IMR-90 (cell line): ENCODE measurements around the gene CAMKMT. TPM values are rescaled to one million over a fixed set of nuclear protein-coding genes. Genes with fewer than 3 reads are reported as not detected.

Experiments
- ATAC-seq: fragments of 200-7000 bp; cut with Tn5 transposase; 2 replicates; pipeline ENCODE4 v1.9.1; 2020; ENCODE audit warnings: low read depth, mild to moderate bottlenecking, moderate library complexity
- BruUV-seq: library from RNA; stranded (reverse); fragments of 400-500 nt; replicated peaks from 2 replicates; lab custom pipeline; 2021; lab: Mats Ljungman, UMichigan
- CTCF ChIA-PET: fragments of 300-600 bp; formaldehyde crosslinking; extraction: SDS; loops from one replicate; lab custom pipeline; 2021; ENCODE audit warnings: antibody characterized with exemption; lab: Yijun Ruan, JAX
- POLR2A ChIA-PET: fragments of 300-600 bp; sonication (Branson Sonifier 250); formaldehyde crosslinking; loops from one replicate; lab custom pipeline; 2022; ENCODE audit warnings: antibody characterized with exemption; ENCODE audit not compliant: unreplicated experiment; lab: Charles Lee
- DNase-seq: peaks from one replicate; pipeline ENCODE4 v3.0.0; 2013
- H2AFZ ChIP-seq: replicated peaks from 2 replicates; pipeline ENCODE3; 2013; ENCODE audit warnings: low read length, mild to moderate bottlenecking; ENCODE audit not compliant: poor library complexity
- H2AK5ac ChIP-seq: 2 replicates; pipeline ENCODE4 v1.6.1; 2013; ENCODE audit warnings: low read depth, low read length, inconsistent platforms
- H2AK9ac ChIP-seq: replicated peaks from 2 replicates; pipeline ENCODE3; 2013; ENCODE audit warnings: mild to moderate bottlenecking, low read depth, low read length, moderate library complexity; ENCODE audit not compliant: poor library complexity
- H2BK120ac ChIP-seq: 2 replicates; pipeline ENCODE4 v1.6.1; 2013; ENCODE audit warnings: low read depth, low read length, inconsistent platforms
- H2BK15ac ChIP-seq: 3 replicates; pipeline ENCODE4 v1.6.1; 2013; ENCODE audit warnings: low read depth, low read length, inconsistent platforms
- H2BK20ac ChIP-seq: 2 replicates; pipeline ENCODE4 v1.6.1; 2013; ENCODE audit warnings: low read depth, mild to moderate bottlenecking, inconsistent platforms, low read length, moderate library complexity
- H2BK5ac ChIP-seq: 2 replicates; pipeline ENCODE4 v1.6.1; 2013; ENCODE audit warnings: mild to moderate bottlenecking, low read depth, low read length, inconsistent platforms; ENCODE audit not compliant: poor library complexity, severe bottlenecking
- H3K14ac ChIP-seq: replicated peaks from 2 replicates; pipeline ENCODE4 v1.6.1; 2013; ENCODE audit warnings: low read depth, low read length, inconsistent platforms
- H3K18ac ChIP-seq: 2 replicates; pipeline ENCODE4 v1.6.1; 2013; ENCODE audit warnings: low read depth, low read length, control low read depth
- H3K23ac ChIP-seq: 2 replicates; pipeline ENCODE4 v1.6.1; 2013; ENCODE audit warnings: low read depth, low read length, inconsistent platforms
- H3K27ac ChIP-seq: 2 replicates; pipeline ENCODE4 v1.5.1; 2013; ENCODE audit warnings: mild to moderate bottlenecking, control low read depth, low read length; ENCODE audit not compliant: insufficient read depth
- H3K27me3 ChIP-seq: 2 replicates; pipeline ENCODE4 v1.6.1; 2013; ENCODE audit warnings: low read length; ENCODE audit not compliant: control insufficient read depth, insufficient read depth
- H3K36me3 ChIP-seq: 2 replicates; pipeline ENCODE4 v1.6.1; 2013; ENCODE audit warnings: low read length, mixed read lengths; ENCODE audit not compliant: control insufficient read depth, insufficient read depth
- H3K4ac ChIP-seq: 2 replicates; pipeline ENCODE4 v1.6.1; 2013; ENCODE audit warnings: low read depth, low read length, inconsistent platforms
- H3K4me1 ChIP-seq: 2 replicates; pipeline ENCODE4 v1.6.1; 2013; ENCODE audit warnings: low read length, mixed read lengths; ENCODE audit not compliant: control insufficient read depth, insufficient read depth
- H3K4me2 ChIP-seq: 2 replicates; pipeline ENCODE4 v1.6.1; 2013; ENCODE audit warnings: low read depth, mild to moderate bottlenecking, control low read depth, low read length, moderate library complexity
- H3K4me3 ChIP-seq: 2 replicates; pipeline ENCODE4 v1.5.1; 2013; ENCODE audit warnings: low read depth, mild to moderate bottlenecking, control low read depth, low read length, moderate library complexity; ENCODE audit not compliant: insufficient read depth
- H3K56ac ChIP-seq: 2 replicates; pipeline ENCODE4 v1.6.1; 2013; ENCODE audit warnings: low read length, inconsistent platforms; ENCODE audit not compliant: insufficient read depth; ENCODE audit errors: extremely low read depth
- H3K79me1 ChIP-seq, 2 experiments: 2 replicates each; pipeline ENCODE4 v1.6.1; 2013; ENCODE audit warnings: low read length in 2 of 2, inconsistent platforms in 1 of 2, low read depth in 1 of 2
- H3K9ac ChIP-seq: 2 replicates; pipeline ENCODE4 v1.6.1; 2013; ENCODE audit warnings: low read depth, low read length, control low read depth
- H3K9me1 ChIP-seq: 2 replicates; pipeline ENCODE4 v1.6.1; 2013; ENCODE audit warnings: low read length, inconsistent platforms; ENCODE audit not compliant: insufficient read depth
- H3K9me3 ChIP-seq: 2 replicates; pipeline ENCODE4 v1.6.1; 2013; ENCODE audit warnings: low read length; ENCODE audit not compliant: control insufficient read depth, insufficient read depth
- H4K20me1 ChIP-seq: 2 replicates; pipeline ENCODE4 v1.6.1; 2013; ENCODE audit warnings: low read length, inconsistent platforms; ENCODE audit not compliant: insufficient read depth
- H4K5ac ChIP-seq: 2 replicates; pipeline ENCODE4 v1.6.1; 2013; ENCODE audit warnings: mild to moderate bottlenecking, low read depth, low read length, control low read depth
- H4K8ac ChIP-seq, 2 experiments: 2 replicates each; pipeline ENCODE4 v1.6.1; 2013; ENCODE audit warnings: low read depth in 2 of 2, low read length in 2 of 2, control low read depth in 1 of 2, inconsistent platforms in 1 of 2
- H4K91ac ChIP-seq: 2 replicates; pipeline ENCODE4 v1.6.1; 2013; ENCODE audit warnings: low read depth, low read length, inconsistent platforms; ENCODE audit not compliant: insufficient read depth
- CEBPB ChIP-seq: IDR thresholded peaks from 2 replicates; pipeline ENCODE4 v1.6.1; 2012; ENCODE audit warnings: low read depth, low read length, improper control_type of control experiment
- CHD1 ChIP-seq: IDR thresholded peaks from 2 replicates; pipeline ENCODE4 v1.6.1; 2012; ENCODE audit warnings: low read depth, low read length, improper control_type of control experiment
- FOS ChIP-seq: fragments of 150-350 bp; IDR thresholded peaks from 2 replicates; pipeline ENCODE4 v1.6.1; 2016; ENCODE audit warnings: low read depth, low read length
- MAZ ChIP-seq: IDR thresholded peaks from 2 replicates; pipeline ENCODE4 v1.6.1; 2012; ENCODE audit warnings: low read depth, mild to moderate bottlenecking, low read length, improper control_type of control experiment, moderate library complexity, borderline replicate concordance
- MXI1 ChIP-seq: IDR thresholded peaks from 2 replicates; pipeline ENCODE4 v1.6.1; 2012; ENCODE audit warnings: low read depth, mild to moderate bottlenecking, low read length, moderate library complexity, borderline replicate concordance
- RAD21 ChIP-seq: IDR thresholded peaks from 2 replicates; pipeline ENCODE4 v1.6.1; 2012; ENCODE audit warnings: low read length, improper control_type of control experiment
- RCOR1 ChIP-seq: IDR thresholded peaks from 2 replicates; pipeline ENCODE4 v1.6.1; 2012; ENCODE audit warnings: mild to moderate bottlenecking, low read length, improper control_type of control experiment; ENCODE audit not compliant: insufficient replicate concordance
- SMC3 ChIP-seq: fragments of 150-350 bp; IDR thresholded peaks from 2 replicates; pipeline ENCODE4 v1.6.1; 2016; ENCODE audit warnings: low read depth, mild to moderate bottlenecking, antibody characterized with exemption, low read length, moderate library complexity
- WGBS, 2 experiments: methylation state at CpG; one replicate each; pipeline versions ENCODE4 v1.1.5 to v1.1.7; 2013; ENCODE audit warnings: missing lambda C conversion rate in 2 of 2; ENCODE audit not compliant: insufficient read length in 1 of 2; ENCODE audit errors: extremely low coverage in 2 of 2; 5-methylcytosine and 5-hydroxymethylcytosine counted together
- dilution Hi-C: fragments of 300-500 bp; cut with HindIII; formaldehyde crosslinking; loops from one replicate; pipeline ENCODE4 v1.14.3; 2018; ENCODE audit warnings: low sequenced_read_pairs; ENCODE audit not compliant: unreplicated experiment
- in situ Hi-C: fragments of 300-500 bp; cut with MboI; formaldehyde crosslinking; loops from 3 replicates; pipeline ENCODE4 v1.14.3; 2019; ENCODE audit warnings: low sequenced_read_pairs, inconsistent platforms, mixed read lengths
- intact Hi-C: fragments of 100-400 bp; cut with micrococcal nuclease; formaldehyde crosslinking; loops from 2 replicates; pipeline ENCODE4 v1.10.0; 2022
- polyA plus RNA-seq, 3 experiments: library from polyadenylated mRNA; depleted of rRNA; stranded (reverse); fragments of >200 nt; gene quantifications; 2 replicates each; pipeline ENCODE4 v1.2.3, GENCODE V29; 2012; ENCODE audit warnings: low replicate concordance in 1 of 3
- total RNA-seq: library from RNA; depleted of rRNA; stranded (reverse); fragments of >200 nt; gene quantifications from 2 replicates; pipeline ENCODE4 v1.2.3, GENCODE V29; 2012
- TF ChIP-seq, protein P1 (sequence below): fragments of 150-350 bp; IDR thresholded peaks from 2 replicates; pipeline ENCODE4 v1.6.1; 2016; ENCODE audit warnings: low read depth, mild to moderate bottlenecking, low read length, moderate library complexity, borderline replicate concordance
- TF ChIP-seq, protein P2 (sequence below): fragments of 150-350 bp; IDR thresholded peaks from 2 replicates; pipeline ENCODE4 v1.6.1; 2017; ENCODE audit warnings: mild to moderate bottlenecking, antibody characterized with exemption, low read length, low read depth

CAMKMT gene
- total and polyA plus RNA-seq, 2 of the 4 experiments (the other 2 are of a cell fraction): 4.4 to 6.8 TPM

DNA sequence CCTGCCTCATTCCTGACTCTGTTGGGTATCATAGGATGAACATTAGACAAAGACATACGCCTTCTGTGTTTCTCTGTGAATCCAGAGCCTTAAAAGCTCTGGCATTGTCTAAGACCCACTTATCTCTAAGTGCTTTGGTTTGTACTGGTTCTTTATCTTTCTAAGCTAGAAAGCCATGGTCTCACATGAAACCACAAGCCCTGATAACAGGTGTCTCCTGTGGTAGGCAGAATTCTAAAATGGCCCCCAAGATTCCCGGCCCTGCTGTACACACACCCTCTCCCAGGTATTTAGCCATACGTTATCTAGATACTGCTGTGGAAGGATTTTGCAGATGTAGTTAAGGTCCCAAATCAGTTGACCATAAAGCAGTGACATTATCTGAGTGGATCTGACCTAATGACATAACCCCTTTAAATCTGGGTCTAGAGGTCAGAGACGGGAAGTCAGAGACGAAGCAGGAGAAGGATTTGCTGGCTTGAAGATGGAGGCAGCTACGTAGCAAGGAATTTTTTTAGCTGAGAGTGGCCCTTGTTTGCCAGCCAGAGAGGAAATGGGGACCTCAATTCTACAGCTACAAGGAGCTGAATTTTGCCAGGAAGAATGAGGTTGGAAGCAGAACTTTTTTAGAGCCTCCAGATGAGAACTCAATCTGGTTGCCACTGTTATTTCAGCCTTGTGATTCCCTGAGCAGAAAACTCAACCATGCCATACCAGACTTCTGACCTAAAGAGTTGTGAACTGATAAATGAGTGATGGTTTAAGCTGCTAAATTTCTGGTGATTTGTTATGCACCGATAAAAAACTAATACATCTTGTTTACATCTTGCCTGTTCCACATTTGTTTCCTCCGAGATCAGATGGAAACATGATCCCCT, 186.7 kb downstream of the CAMKMT start:
- Histone ChIP-seq H3K36me3 (no peaks in the 10 kb centered on the region), H3K23ac (no peak overlapping the region), H4K8ac (no peak overlapping the region), H2AK9ac (no peak overlapping the region), H2BK5ac (no peak overlapping the region), H3K14ac (no peak overlapping the region), H2BK120ac (no peak overlapping the region), H3K9me3 (no peaks in the 10 kb centered on the region), H4K20me1 (no peaks in the 10 kb centered on the region), H3K4ac (no peak overlapping the region), H2AK5ac (no peak overlapping the region), H3K9ac (no peak overlapping the region), H3K4me2 (no peak overlapping the region), H4K5ac (no peak overlapping the region), H3K27ac (no peak overlapping the region), H2AFZ (no peak overlapping the region), H2BK20ac (no peak overlapping the region), H3K18ac (no peak overlapping the region), H3K9me1 (no peaks in the 10 kb centered on the region), H3K56ac (no peak overlapping the region), H3K79me1 (no peaks in the 10 kb centered on the region), H3K4me1 (peaks cover 3% of the 10 kb centered on the region; the same call in 1 of the 2 replicates), H3K27me3 (no peaks in the 10 kb centered on the region), H3K4me3 (no peak overlapping the region), H2BK15ac (no peak overlapping the region), H4K91ac (no peak overlapping the region)
- ChIA-PET CTCF (interaction anchor here (0.9 to 1.0 kb wide), 2 partner anchors 12 to 69 kb away, joined by 3 to 5 read pairs; no protein-coding TSS in a partner anchor), POLR2A (no interaction called here)
- BruUV-seq: no TSS peak
- intact Hi-C loops: no loop called here
- in situ Hi-C loops: no loop called here
- no peak for ATAC-seq
- dilution Hi-C loops: no loop called here
- no peak for DNase-seq
- TF ChIP-seq, protein P1, sequence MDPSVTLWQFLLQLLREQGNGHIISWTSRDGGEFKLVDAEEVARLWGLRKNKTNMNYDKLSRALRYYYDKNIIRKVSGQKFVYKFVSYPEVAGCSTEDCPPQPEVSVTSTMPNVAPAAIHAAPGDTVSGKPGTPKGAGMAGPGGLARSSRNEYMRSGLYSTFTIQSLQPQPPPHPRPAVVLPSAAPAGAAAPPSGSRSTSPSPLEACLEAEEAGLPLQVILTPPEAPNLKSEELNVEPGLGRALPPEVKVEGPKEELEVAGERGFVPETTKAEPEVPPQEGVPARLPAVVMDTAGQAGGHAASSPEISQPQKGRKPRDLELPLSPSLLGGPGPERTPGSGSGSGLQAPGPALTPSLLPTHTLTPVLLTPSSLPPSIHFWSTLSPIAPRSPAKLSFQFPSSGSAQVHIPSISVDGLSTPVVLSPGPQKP: no peak
- no peak for TF ChIP-seq CEBPB
- no peak for TF ChIP-seq FOS
- no peak for TF ChIP-seq RCOR1
- TF ChIP-seq MAZ: no peak
- TF ChIP-seq, protein P2, sequence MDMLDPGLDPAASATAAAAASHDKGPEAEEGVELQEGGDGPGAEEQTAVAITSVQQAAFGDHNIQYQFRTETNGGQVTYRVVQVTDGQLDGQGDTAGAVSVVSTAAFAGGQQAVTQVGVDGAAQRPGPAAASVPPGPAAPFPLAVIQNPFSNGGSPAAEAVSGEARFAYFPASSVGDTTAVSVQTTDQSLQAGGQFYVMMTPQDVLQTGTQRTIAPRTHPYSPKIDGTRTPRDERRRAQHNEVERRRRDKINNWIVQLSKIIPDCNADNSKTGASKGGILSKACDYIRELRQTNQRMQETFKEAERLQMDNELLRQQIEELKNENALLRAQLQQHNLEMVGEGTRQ: no peak
- TF ChIP-seq CHD1: no peak
- no peak for TF ChIP-seq SMC3
- TF ChIP-seq MXI1: no peak
- TF ChIP-seq RAD21: no peak
- no CpG with 5 or more reads among the region's 8 CpGs for WGBS, 2 experiments
